Measurements from ENCODE around the gene TMEM247.

DNA sequence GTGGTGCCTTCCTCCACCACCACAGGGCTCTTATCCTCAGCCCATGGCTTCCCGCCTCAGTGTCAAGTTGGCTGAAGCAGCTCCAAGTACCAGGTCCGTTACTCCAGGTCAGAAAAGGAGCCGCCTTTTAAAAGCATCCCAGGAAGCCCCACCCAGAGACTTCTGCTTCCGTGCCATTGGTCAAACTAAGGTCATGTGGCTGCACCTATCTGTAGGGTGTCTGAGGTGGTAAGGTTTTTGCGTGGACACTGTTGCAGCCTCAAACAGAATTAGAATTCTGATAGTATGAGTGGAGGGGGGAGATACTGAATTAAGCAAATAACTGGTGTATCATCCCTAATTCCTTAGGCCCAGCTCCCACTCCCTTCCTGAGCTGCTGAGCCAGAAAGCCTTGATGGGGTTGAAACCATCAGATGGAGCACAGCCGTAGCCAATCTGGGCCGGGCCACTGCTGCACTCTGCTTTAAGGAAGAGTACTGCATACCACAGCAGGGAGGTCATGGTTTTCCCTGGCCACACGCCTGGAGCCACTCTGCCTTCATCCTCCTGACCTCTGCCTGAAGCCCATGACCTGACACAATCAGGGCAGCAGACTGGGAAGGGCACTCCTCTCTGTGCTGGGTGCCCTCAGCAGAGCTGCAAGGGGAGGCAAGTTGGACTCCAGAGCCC is 8.4 kb downstream of the TMEM247 start:
- TF ChIP-seq, protein P1, sequence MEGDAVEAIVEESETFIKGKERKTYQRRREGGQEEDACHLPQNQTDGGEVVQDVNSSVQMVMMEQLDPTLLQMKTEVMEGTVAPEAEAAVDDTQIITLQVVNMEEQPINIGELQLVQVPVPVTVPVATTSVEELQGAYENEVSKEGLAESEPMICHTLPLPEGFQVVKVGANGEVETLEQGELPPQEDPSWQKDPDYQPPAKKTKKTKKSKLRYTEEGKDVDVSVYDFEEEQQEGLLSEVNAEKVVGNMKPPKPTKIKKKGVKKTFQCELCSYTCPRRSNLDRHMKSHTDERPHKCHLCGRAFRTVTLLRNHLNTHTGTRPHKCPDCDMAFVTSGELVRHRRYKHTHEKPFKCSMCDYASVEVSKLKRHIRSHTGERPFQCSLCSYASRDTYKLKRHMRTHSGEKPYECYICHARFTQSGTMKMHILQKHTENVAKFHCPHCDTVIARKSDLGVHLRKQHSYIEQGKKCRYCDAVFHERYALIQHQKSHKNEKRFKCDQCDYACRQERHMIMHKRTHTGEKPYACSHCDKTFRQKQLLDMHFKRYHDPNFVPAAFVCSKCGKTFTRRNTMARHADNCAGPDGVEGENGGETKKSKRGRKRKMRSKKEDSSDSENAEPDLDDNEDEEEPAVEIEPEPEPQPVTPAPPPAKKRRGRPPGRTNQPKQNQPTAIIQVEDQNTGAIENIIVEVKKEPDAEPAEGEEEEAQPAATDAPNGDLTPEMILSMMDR (IDR thresholded peaks at IDR 0.05): no peak
- TF ChIP-seq POLR2A (IDR thresholded peaks at IDR 0.05): no peak
- TF ChIP-seq POLR2AphosphoS5 (IDR thresholded peaks at IDR 0.05): no peak
- no peak for TF ChIP-seq EP300 (IDR thresholded peaks at IDR 0.05)
